IPS-18a (cell line): Measurements from ENCODE around the gene SMIM21.

Source experiments
- H3K27ac ChIP-seq: one replicate; pipeline ENCODE4 v1.5.1; 2013; ENCODE audit warnings: low read length
- H3K27me3 ChIP-seq: one replicate; pipeline ENCODE4 v1.6.1; 2013; ENCODE audit warnings: mild to moderate bottlenecking, low read length; ENCODE audit not compliant: control insufficient read depth, insufficient read depth
- H3K36me3 ChIP-seq: one replicate; pipeline ENCODE4 v1.6.1; 2013; ENCODE audit warnings: low read depth, low read length; ENCODE audit not compliant: control insufficient read depth
- H3K4me1 ChIP-seq: one replicate; pipeline ENCODE4 v1.6.1; 2013; ENCODE audit warnings: low read depth, low read length; ENCODE audit not compliant: control insufficient read depth
- H3K4me3 ChIP-seq: one replicate; pipeline ENCODE4 v1.5.1; 2013; ENCODE audit warnings: low read length
- H3K9ac ChIP-seq: one replicate; pipeline ENCODE4 v1.6.1; 2013; ENCODE audit warnings: mild to moderate bottlenecking, low read length, moderate library complexity
- H3K9me3 ChIP-seq: one replicate; pipeline ENCODE4 v1.6.1; 2013; ENCODE audit warnings: low read depth, low read length; ENCODE audit not compliant: control insufficient read depth

Gene SMIM21

DNA sequence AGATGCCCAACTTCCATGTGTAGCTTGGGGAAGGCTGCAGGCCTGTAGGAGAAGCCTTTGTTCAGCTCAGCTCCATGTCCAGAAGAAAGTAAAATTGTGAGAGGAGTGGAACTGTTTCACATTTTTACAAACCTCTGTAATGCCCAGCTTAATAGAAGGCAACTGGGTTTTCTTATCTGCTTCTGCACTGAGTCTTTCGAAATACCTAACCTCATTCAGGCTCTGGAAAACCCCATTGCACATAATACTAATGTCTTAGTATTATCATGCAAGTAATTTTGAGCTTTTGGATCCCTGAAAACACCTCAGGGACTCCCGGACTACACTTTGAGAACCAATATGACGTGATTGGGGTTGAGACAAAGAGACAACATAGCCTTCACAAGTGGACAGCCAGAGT lies 5.8 kb downstream of the SMIM21 start:
- H3K4me1 ChIP-seq = no peaks in the 10 kb centered on the region
- no peak overlapping the region for H3K9ac ChIP-seq
- no peaks in the 10 kb centered on the region for H3K36me3 ChIP-seq
- H3K4me3 ChIP-seq = no peak overlapping the region
- no peaks in the 10 kb centered on the region for H3K27me3 ChIP-seq
- no peak overlapping the region for H3K27ac ChIP-seq
- H3K9me3 ChIP-seq = no peaks in the 10 kb centered on the region

GRCh38 chr18:75418293-75419005 lies 9.1 kb downstream of the SMIM21 start:
- Histone ChIP-seq H3K9ac (no peak overlapping the region), H3K27ac (no peak overlapping the region), H3K4me1 (no peaks in the 10 kb centered on the region), H3K4me3 (no peak overlapping the region), H3K27me3 (no peaks in the 10 kb centered on the region), H3K36me3 (no peaks in the 10 kb centered on the region), H3K9me3 (no peaks in the 10 kb centered on the region)

GRCh38 chr18:75410611-75411010 lies 16.9 kb downstream of the SMIM21 start:
- Histone ChIP-seq H3K4me1 (peaks cover 4% of the 10 kb centered on the region), H3K27me3 (peaks cover 8% of the 10 kb centered on the region), H3K9ac (no peak overlapping the region), H3K27ac (no peak overlapping the region), H3K36me3 (no peaks in the 10 kb centered on the region), H3K4me3 (no peak overlapping the region), H3K9me3 (no peaks in the 10 kb centered on the region)

GRCh38 chr18:75409806-75410205 lies 17.7 kb downstream of the SMIM21 start:
- Histone ChIP-seq H3K27ac (no peak overlapping the region), H3K9me3 (no peaks in the 10 kb centered on the region), H3K9ac (no peak overlapping the region), H3K4me3 (no peak overlapping the region), H3K36me3 (no peaks in the 10 kb centered on the region), H3K27me3 (peaks cover 8% of the 10 kb centered on the region), H3K4me1 (peaks cover 4% of the 10 kb centered on the region)

- H3K27ac ChIP-seq = no peak overlapping the region
- no peaks in the 10 kb centered on the region for H3K36me3 ChIP-seq
- H3K4me3 ChIP-seq = no peak overlapping the region
- H3K9me3 ChIP-seq = no peaks in the 10 kb centered on the region
- peaks cover 8% of the 10 kb centered on the region for H3K27me3 ChIP-seq
- peaks cover 4% of the 10 kb centered on the region for H3K4me1 ChIP-seq
- no peak overlapping the region for H3K9ac ChIP-seq
These were observed 18.7 kb downstream of the SMIM21 start for GRCh38 chr18:75408554-75409506.

- H3K27ac ChIP-seq = no peak overlapping the region
- peaks cover 4% of the 10 kb centered on the region for H3K4me1 ChIP-seq
- H3K9ac ChIP-seq = no peak overlapping the region
- no peaks in the 10 kb centered on the region for H3K9me3 ChIP-seq
- peaks cover 8% of the 10 kb centered on the region for H3K27me3 ChIP-seq
- no peaks in the 10 kb centered on the region for H3K36me3 ChIP-seq
- H3K4me3 ChIP-seq = no peak overlapping the region
These were observed 19.8 kb downstream of the SMIM21 start for GRCh38 chr18:75407468-75408437.

DNA sequence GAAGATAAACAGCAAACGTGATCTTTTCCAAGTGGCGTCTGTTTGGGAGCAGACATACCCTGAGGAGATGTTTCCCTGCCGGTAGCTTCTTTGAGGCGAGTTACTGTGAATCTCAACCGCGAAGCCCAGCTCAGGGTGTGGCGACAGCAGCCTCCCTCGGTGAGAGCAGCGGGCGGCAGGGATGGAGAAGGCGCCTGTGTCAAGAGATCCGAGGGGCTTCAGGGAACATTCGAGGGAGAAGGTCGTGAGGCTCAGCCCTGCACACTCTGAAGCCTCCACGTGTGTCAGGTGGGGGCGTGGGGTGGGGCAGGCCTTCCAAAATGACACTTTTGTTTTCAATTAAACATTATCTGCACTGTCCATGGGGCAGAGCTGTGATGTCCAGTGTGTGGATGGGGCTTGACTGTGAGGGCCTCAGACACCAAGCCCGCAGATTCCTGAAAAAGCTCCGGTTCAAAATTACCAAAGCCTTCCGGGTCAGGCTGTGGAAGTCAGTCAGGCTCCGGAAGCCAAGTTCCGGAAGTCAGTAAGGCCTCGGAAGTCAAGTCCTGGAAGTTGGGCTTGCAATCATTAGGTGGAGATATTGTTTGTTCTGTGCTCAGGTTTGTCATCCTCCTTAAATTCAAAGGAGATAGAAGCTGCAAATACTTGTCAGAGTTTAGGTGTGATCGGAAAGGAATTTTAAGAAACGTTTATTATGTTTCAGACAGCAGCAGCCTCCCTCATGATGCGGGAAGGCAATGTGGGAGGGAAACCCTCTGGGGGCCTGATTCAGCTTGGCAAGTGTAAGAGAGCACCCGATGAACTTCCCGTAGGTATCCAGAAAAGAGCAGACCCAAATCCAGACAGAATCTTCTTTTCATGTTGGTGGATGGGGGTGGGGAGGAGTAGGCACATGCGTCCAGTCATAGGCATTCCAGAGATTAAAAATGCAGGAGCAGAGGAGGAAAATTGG lies 20.7 kb downstream of the SMIM21 start:
- Histone ChIP-seq H3K9ac (no peak overlapping the region), H3K9me3 (no peaks in the 10 kb centered on the region), H3K27ac (no peak overlapping the region), H3K4me3 (no peak overlapping the region), H3K27me3 (peaks cover 8% of the 10 kb centered on the region), H3K4me1 (peaks cover 4% of the 10 kb centered on the region), H3K36me3 (no peaks in the 10 kb centered on the region)

GRCh38 chr18:75405351-75405750 lies 22.2 kb downstream of the SMIM21 start:
- Histone ChIP-seq H3K36me3 (no peaks in the 10 kb centered on the region), H3K4me1 (peaks cover 4% of the 10 kb centered on the region), H3K27ac (no peak overlapping the region), H3K27me3 (peaks cover 8% of the 10 kb centered on the region), H3K4me3 (no peak overlapping the region), H3K9me3 (no peaks in the 10 kb centered on the region), H3K9ac (no peak overlapping the region)

- H3K36me3 ChIP-seq = no peaks in the 10 kb centered on the region
- no peaks in the 10 kb centered on the region for H3K4me1 ChIP-seq
- H3K4me3 ChIP-seq = no peak overlapping the region
- no peak overlapping the region for H3K27ac ChIP-seq
- H3K9ac ChIP-seq = no peak overlapping the region
- no peaks in the 10 kb centered on the region for H3K9me3 ChIP-seq
- H3K27me3 ChIP-seq = no peaks in the 10 kb centered on the region
These were observed 27.1 kb downstream of the SMIM21 start for GRCh38 chr18:75400366-75400765.

GRCh38 chr18:75395137-75395536 lies 32.4 kb downstream of the SMIM21 start:
- Histone ChIP-seq H3K27me3 (no peaks in the 10 kb centered on the region), H3K36me3 (no peaks in the 10 kb centered on the region), H3K9ac (no peak overlapping the region), H3K27ac (no peak overlapping the region), H3K4me1 (no peaks in the 10 kb centered on the region), H3K9me3 (no peaks in the 10 kb centered on the region), H3K4me3 (no peak overlapping the region)
